ENCODE results near the gene FKBP8.

Gene FKBP8

DNA sequence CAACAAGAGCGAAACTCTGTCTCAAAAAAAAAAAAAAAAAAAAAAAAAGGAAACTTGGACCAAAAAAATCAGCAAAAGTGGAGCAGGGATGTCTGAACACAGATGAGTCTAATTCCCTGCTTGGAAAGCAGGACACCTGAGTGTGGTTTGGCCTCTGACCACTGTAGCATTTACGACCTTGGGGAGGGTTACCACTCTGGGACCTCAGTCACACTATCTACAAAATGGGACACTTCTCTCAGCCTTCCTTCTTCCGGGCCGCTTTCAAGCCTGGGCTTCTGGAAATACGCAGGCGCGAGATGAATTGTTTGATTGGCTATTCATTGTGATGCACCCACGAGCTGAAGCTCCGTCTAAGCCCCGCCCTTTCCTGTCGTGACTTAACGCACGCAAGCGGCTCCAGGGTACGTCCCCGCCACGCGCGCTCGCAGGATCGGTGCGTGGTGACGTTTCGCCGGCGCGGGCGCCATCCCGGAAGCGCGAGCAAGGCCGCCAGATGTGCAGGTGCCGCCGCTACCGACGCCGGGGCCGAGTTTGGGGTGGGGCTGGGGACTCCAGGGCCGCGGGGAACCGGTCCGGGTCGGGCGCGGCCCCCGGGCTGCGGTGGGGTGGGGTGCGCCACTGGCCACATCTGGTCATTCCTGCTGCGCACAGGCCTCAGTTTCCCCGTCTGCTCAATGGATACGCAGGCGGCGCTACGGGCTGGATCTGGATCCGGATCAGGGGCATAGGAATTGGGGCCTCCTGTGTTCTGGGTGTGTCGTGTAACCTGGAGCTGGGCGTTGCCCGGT lies 14.2 kb upstream of the FKBP8 start, which contains the start of gene KXD1:
TSS of gene KXD1 (plus strand) at position 460 of the 791 bp plus-strand sequence. CDS start 4,187 bp downstream, outside the sequence.
- Histone ChIP-seq H2AFZ (ENCODE audit: insufficient read depth, low read length, poor library complexity) (peak within 1 kb of the TSS; percentile 66), H4K91ac (ENCODE audit: low read depth, low read length) (peak within 1 kb of the TSS; percentile 94), H3K79me1 (ENCODE audit: low read length) (peaks cover 6% of the 10 kb centered on the region), H3K18ac (ENCODE audit: low read length) (peak within 1 kb of the TSS; percentile 92), H3K23ac (ENCODE audit: low read length) (no peak within 1 kb of the TSS), H3K4me3 (ENCODE audit: low read depth, low read length) (peak within 1 kb of the TSS; percentile 87), H3K27ac (ENCODE audit: low read depth, low read length) (peak within 1 kb of the TSS; percentile 8), H3K4me1 (ENCODE audit: control insufficient read depth in 1 of 2, insufficient read depth in 2 of 2, low read length in 2 of 2) (peaks cover 0 to 9% of the 10 kb centered on the region in 2 experiments), H3K14ac (ENCODE audit: low read length) (peak within 1 kb of the TSS; percentile 95), H2AK5ac (ENCODE audit: low read length) (peak within 1 kb of the TSS; percentile 94), H3K27me3 (ENCODE audit: insufficient read depth, low read length) (no peaks in the 10 kb centered on the region), H3K4ac (ENCODE audit: low read depth, low read length) (peak within 1 kb of the TSS; percentile 94), H2BK120ac (ENCODE audit: insufficient read depth, low read length, poor library complexity) (peak within 1 kb of the TSS; percentile 73), H3K36me3 (ENCODE audit: control insufficient read depth in 1 of 2, insufficient read depth in 2 of 2, low read length in 2 of 2) (peaks cover 12 to 14% of the 10 kb centered on the region in 2 experiments), H3K4me2 (ENCODE audit: low read length) (peak within 1 kb of the TSS; percentile 96), H4K8ac (ENCODE audit: low read depth, low read length) (peak within 1 kb of the TSS; percentile 93), H3K79me2 (ENCODE audit: control insufficient read depth, insufficient read depth, low read length, poor library complexity) (peaks cover 9% of the 10 kb centered on the region), H4K12ac (ENCODE audit: low read depth, low read length) (peak within 1 kb of the TSS; percentile 95), H3K9me3 (ENCODE audit: insufficient read depth, low read depth, low read length) (no peaks in the 10 kb centered on the region), H2BK5ac (ENCODE audit: low read depth, low read length, poor library complexity) (peak within 1 kb of the TSS; percentile 62), H3K9ac (ENCODE audit: low read length) (peak within 1 kb of the TSS; percentile 92), H2BK12ac (ENCODE audit: low read length) (no peak within 1 kb of the TSS)
- no CpG with 5 or more reads among the region's 58 CpGs for WGBS (ENCODE audit: extremely low coverage, insufficient coverage, insufficient read length)
- DNase-seq = peak; percentile 99 to 100

DNA sequence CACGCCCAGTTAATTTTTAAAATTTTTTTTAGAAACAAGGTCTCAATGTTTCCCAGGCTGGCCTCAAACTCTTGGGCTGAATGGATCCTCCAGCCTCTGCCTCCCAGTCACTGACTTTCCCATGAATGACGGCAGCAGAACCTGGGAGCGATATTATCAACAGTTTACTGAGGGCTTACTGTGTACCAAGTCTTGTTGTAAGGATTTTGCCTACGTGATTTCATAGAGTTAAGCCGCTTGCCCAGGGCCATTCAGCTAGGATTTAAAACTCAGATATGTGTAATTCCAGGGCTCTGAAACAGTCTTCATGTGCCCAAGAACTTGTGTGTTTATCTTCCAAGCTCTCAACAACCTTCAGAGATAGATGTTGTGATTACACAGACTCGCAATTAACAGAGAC lies 8.3 kb upstream of the FKBP8 start:
- H2BK12ac ChIP-seq (ENCODE audit: low read length) = no peak overlapping the region
- no CpG with 5 or more reads among the region's 6 CpGs for WGBS (ENCODE audit: extremely low coverage, insufficient coverage, insufficient read length)
- no peak overlapping the region for H3K4me3 ChIP-seq (ENCODE audit: low read depth, low read length)
- no peaks in the 10 kb centered on the region for H3K79me1 ChIP-seq (ENCODE audit: low read length)
- H3K36me3 ChIP-seq (ENCODE audit: control insufficient read depth in 1 of 2, insufficient read depth in 2 of 2, low read length in 2 of 2) = no peaks in the 10 kb centered on the region
- H4K8ac ChIP-seq (ENCODE audit: low read depth, low read length) = no peak overlapping the region
- no peak overlapping the region for H2BK120ac ChIP-seq (ENCODE audit: insufficient read depth, low read length, poor library complexity)
- no peak overlapping the region for H3K23ac ChIP-seq (ENCODE audit: low read length)
- no peak overlapping the region for H2AFZ ChIP-seq (ENCODE audit: insufficient read depth, low read length, poor library complexity)
- H2BK5ac ChIP-seq (ENCODE audit: low read depth, low read length, poor library complexity) = no peak overlapping the region
- no peak overlapping the region for H4K12ac ChIP-seq (ENCODE audit: low read depth, low read length)
- no peaks in the 10 kb centered on the region for H3K9me3 ChIP-seq (ENCODE audit: insufficient read depth, low read depth, low read length)
- no peak overlapping the region for H3K4ac ChIP-seq (ENCODE audit: low read depth, low read length)
- H3K27me3 ChIP-seq (ENCODE audit: insufficient read depth, low read length) = no peaks in the 10 kb centered on the region
- H4K91ac ChIP-seq (ENCODE audit: low read depth, low read length) = no peak overlapping the region
- no peak overlapping the region for H3K14ac ChIP-seq (ENCODE audit: low read length)
- no peak overlapping the region for H3K9ac ChIP-seq (ENCODE audit: low read length)
- peak; percentile 95 to 99 for DNase-seq
- no peaks in the 10 kb centered on the region for H3K4me1 ChIP-seq (ENCODE audit: control insufficient read depth in 1 of 2, insufficient read depth in 2 of 2, low read length in 2 of 2)
- H3K79me2 ChIP-seq (ENCODE audit: control insufficient read depth, insufficient read depth, low read length, poor library complexity) = no peaks in the 10 kb centered on the region
- H3K18ac ChIP-seq (ENCODE audit: low read length) = no peak overlapping the region
- no peak overlapping the region for H2AK5ac ChIP-seq (ENCODE audit: low read length)
- H3K27ac ChIP-seq (ENCODE audit: low read depth, low read length) = no peak overlapping the region
- no peak overlapping the region for H3K4me2 ChIP-seq (ENCODE audit: low read length)

DNA sequence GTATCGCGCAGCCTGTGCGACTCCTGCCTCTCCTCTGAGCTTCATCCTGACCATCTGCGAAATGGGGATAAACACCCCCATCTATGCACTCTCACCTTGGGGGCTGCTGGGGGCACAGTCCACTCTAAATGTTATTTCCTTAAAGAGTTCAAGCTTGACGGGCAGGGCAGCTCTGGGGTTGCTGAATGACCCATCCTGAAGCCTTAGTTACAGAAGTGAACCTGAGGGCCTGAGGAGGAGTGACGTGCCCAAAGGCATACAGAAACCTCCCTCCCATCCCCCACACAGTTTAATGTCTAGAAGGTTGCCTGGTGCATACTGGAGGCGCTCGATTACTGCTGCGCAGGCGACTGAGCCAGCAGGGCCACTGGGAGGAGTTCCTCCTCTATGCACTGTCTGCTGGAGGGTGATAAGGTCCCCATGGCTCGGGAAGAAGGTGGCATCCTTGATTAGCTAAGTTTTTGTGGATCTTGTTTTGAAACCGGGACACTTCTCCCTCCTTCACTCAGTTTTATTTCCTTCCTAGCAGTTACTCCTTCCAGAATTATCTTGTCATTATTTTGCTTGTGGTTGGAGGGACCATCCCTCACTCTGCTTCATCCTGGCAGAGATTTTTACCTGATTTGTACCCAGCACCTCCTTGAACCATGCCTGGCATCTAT lies 572 bp upstream of the FKBP8 start:
- Histone ChIP-seq H3K79me1 (ENCODE audit: low read length) (peaks cover 10% of the 10 kb centered on the region), H3K14ac (ENCODE audit: low read length) (peak overlapping the region; percentile 71), H2BK5ac (ENCODE audit: low read depth, low read length, poor library complexity) (peak overlapping the region; percentile 25), H3K27ac (ENCODE audit: low read depth, low read length) (peak overlapping the region; percentile 57), H4K8ac (ENCODE audit: low read depth, low read length) (peak overlapping the region; percentile 89), H2BK120ac (ENCODE audit: insufficient read depth, low read length, poor library complexity) (peak overlapping the region; percentile 55), H3K4me1 (ENCODE audit: control insufficient read depth in 1 of 2, insufficient read depth in 2 of 2, low read length in 2 of 2) (peaks cover 6 to 11% of the 10 kb centered on the region in 2 experiments), H4K91ac (ENCODE audit: low read depth, low read length) (peak overlapping the region; percentile 77), H3K9me3 (ENCODE audit: insufficient read depth, low read depth, low read length) (no peaks in the 10 kb centered on the region), H2AFZ (ENCODE audit: insufficient read depth, low read length, poor library complexity) (peak overlapping the region; percentile 32), H3K4ac (ENCODE audit: low read depth, low read length) (peak overlapping the region; percentile 55), H3K9ac (ENCODE audit: low read length) (peak overlapping the region; percentile 79), H3K36me3 (ENCODE audit: control insufficient read depth in 1 of 2, insufficient read depth in 2 of 2, low read length in 2 of 2) (peaks cover 20 to 21% of the 10 kb centered on the region in 2 experiments), H3K23ac (ENCODE audit: low read length) (no peak overlapping the region), H3K4me2 (ENCODE audit: low read length) (peak overlapping the region; percentile 94), H3K27me3 (ENCODE audit: insufficient read depth, low read length) (no peaks in the 10 kb centered on the region), H3K79me2 (ENCODE audit: control insufficient read depth, insufficient read depth, low read length, poor library complexity) (peaks cover 8% of the 10 kb centered on the region), H3K4me3 (ENCODE audit: low read depth, low read length) (peak overlapping the region; percentile 63), H3K18ac (ENCODE audit: low read length) (peak overlapping the region; percentile 22), H4K12ac (ENCODE audit: low read depth, low read length) (peak overlapping the region; percentile 77), H2BK12ac (ENCODE audit: low read length) (no peak overlapping the region), H2AK5ac (ENCODE audit: low read length) (peak overlapping the region; percentile 11)
- DNase-seq = peak; percentile 79
- no CpG with 5 or more reads among the region's 12 CpGs for WGBS (ENCODE audit: extremely low coverage, insufficient coverage, insufficient read length)

DNA sequence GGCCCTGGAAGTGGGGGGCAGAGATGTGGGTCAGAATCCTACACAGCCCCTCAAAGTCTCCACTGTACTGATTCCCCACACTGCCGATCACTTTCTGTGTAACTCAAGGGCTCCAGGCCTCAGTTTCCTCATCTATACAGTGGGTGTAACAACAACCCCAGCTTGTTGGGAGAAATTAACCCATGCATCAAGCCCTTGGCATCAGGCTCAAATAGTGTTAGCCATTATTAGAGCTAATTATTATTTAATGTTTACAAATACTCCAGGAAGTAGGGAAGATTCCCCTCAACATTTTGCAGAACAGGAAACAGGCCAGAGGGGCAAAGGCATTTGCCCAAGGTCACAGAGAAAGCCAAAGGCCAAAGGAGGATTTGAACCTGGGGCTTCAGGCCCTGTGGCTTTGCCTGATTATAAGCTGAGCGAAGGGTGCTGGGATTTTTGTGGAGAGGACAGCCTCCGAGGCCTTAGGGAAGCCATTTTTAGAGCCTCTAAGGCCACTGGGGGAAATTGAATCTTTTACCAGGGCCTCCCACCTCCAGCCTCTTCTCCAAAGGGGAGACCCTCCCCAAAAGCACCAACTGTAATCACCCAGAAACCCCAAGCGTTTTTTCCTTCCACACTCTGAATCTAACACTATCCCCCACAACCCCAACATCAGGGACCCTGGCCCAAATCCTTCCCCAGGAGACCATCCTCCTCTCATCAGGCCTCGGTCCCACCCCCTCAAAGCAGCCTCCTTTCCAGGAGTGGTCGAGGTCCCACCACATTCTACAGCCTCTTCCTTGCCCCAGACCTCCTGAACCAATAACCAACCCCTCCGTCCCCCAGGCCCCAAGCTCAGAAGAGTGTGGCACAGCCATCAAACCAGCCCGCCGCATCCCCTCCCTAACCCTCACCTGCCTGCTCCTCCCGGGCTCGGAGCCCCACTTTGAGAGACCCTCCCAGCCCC lies 1.1 kb downstream of the FKBP8 start:
- peak overlapping the region; percentile 63 for H4K8ac ChIP-seq (ENCODE audit: low read depth, low read length)
- peak overlapping the region; percentile 32 for H2BK12ac ChIP-seq (ENCODE audit: low read length)
- H3K4me3 ChIP-seq (ENCODE audit: low read depth, low read length) = peak overlapping the region; percentile 87
- DNase-seq = peak in 1 of 2 donors; percentile 20
- peak overlapping the region; percentile 91 for H3K4ac ChIP-seq (ENCODE audit: low read depth, low read length)
- no peak overlapping the region for H3K27ac ChIP-seq (ENCODE audit: low read depth, low read length)
- H2BK5ac ChIP-seq (ENCODE audit: low read depth, low read length, poor library complexity) = no peak overlapping the region
- peak overlapping the region; percentile 60 for H3K18ac ChIP-seq (ENCODE audit: low read length)
- H3K23ac ChIP-seq (ENCODE audit: low read length) = no peak overlapping the region
- H3K27me3 ChIP-seq (ENCODE audit: insufficient read depth, low read length) = no peaks in the 10 kb centered on the region
- peak overlapping the region; percentile 57 for H3K4me2 ChIP-seq (ENCODE audit: low read length)
- no CpG with 5 or more reads among the region's 11 CpGs for WGBS (ENCODE audit: extremely low coverage, insufficient coverage, insufficient read length)
- peak overlapping the region; percentile 36 for H4K91ac ChIP-seq (ENCODE audit: low read depth, low read length)
- H3K79me2 ChIP-seq (ENCODE audit: control insufficient read depth, insufficient read depth, low read length, poor library complexity) = peaks cover 8% of the 10 kb centered on the region
- H3K14ac ChIP-seq (ENCODE audit: low read length) = peak overlapping the region; percentile 16
- H4K12ac ChIP-seq (ENCODE audit: low read depth, low read length) = peak overlapping the region; percentile 89
- peak overlapping the region; percentile 39 for H2BK120ac ChIP-seq (ENCODE audit: insufficient read depth, low read length, poor library complexity)
- no peak overlapping the region for H2AFZ ChIP-seq (ENCODE audit: insufficient read depth, low read length, poor library complexity)
- peaks cover 31 to 32% of the 10 kb centered on the region in 2 experiments for H3K36me3 ChIP-seq (ENCODE audit: control insufficient read depth in 1 of 2, insufficient read depth in 2 of 2, low read length in 2 of 2)
- peaks cover 6 to 13% of the 10 kb centered on the region in 2 experiments for H3K4me1 ChIP-seq (ENCODE audit: control insufficient read depth in 1 of 2, insufficient read depth in 2 of 2, low read length in 2 of 2)
- no peaks in the 10 kb centered on the region for H3K9me3 ChIP-seq (ENCODE audit: insufficient read depth, low read depth, low read length)
- peaks cover 10% of the 10 kb centered on the region for H3K79me1 ChIP-seq (ENCODE audit: low read length)
- H3K9ac ChIP-seq (ENCODE audit: low read length) = no peak overlapping the region
- peak overlapping the region; percentile 23 for H2AK5ac ChIP-seq (ENCODE audit: low read length)
